Body of pancreas (tissue), 4 donors: ENCODE data around the gene TRAM2. TPM values are rescaled to one million over a fixed set of nuclear protein-coding genes. Genes with fewer than 3 reads are reported as not detected.

Experiments used
- ATAC-seq: fragments of 150-250 bp; one replicate; pipeline ENCODE4 v1.9.1; 2016
- DNase-seq, 4 donors: peaks; one replicate each; pipeline ENCODE4 v3.0.0-alpha.2; 2019
- H3K27ac ChIP-seq, 4 donors: fragments of 200-600 bp; sonication (generic); 1 replicate in 3 of 4; 2 replicates in 1 of 4; pipeline versions ENCODE4 v1.5.1 to v1.6.1; 2016 to 2019; ENCODE audit warnings: mild to moderate bottlenecking in 1 of 4, mixed read lengths in 1 of 4, moderate library complexity in 1 of 4
- H3K27me3 ChIP-seq, 2 donors: fragments of 200-600 bp; sonication (generic); one replicate each; pipeline ENCODE4 v1.6.0; 2016; ENCODE audit warnings: mild to moderate bottlenecking in 1 of 2
- H3K36me3 ChIP-seq, 2 donors: fragments of 200-600 bp; sonication (generic); replicated peaks in 1 of 2; 2 replicates each; pipeline ENCODE4 v1.5.1; 2016; ENCODE audit warnings: low read depth in 2 of 2; ENCODE audit not compliant: insufficient read depth in 1 of 2
- H3K4me1 ChIP-seq: fragments of 200-600 bp; sonication (generic); one replicate; pipeline ENCODE4 v1.6.0; 2016
- H3K4me3 ChIP-seq, 2 donors: fragments of 200-600 bp; sonication (generic); 1 replicate in 1 of 2; 2 replicates in 1 of 2; pipeline ENCODE4 v1.5.1; 2016 to 2019
- H3K9me3 ChIP-seq, 3 donors: fragments of 200-600 bp; sonication (generic); 1 replicate in 2 of 3; 2 replicates in 1 of 3; pipeline ENCODE4 v1.5.1; 2016
- POLR2A ChIP-seq, 3 donors: fragments of 450-650 bp; IDR thresholded peaks; one replicate each; pipeline ENCODE4 v1.6.1; 2016; ENCODE audit warnings: antibody characterized with exemption in 3 of 3, mild to moderate bottlenecking in 2 of 3
- WGBS, 2 donors: methylation state at CpG; one replicate each; pipeline ENCODE4 v1.1.5; 2017; 5-methylcytosine and 5-hydroxymethylcytosine counted together
- intact Hi-C: fragments of 100-400 bp; cut with DNase I; formaldehyde crosslinking; loops from one replicate; pipeline ENCODE4 v1.15.1; 2023
- total RNA-seq, 2 donors: library from RNA; depleted of rRNA; stranded (reverse); fragments of >200 nt; gene quantifications; one replicate each; pipeline ENCODE4 v1.1.0, GENCODE V29; 2016
- TF ChIP-seq, protein P1 (sequence below), 7 experiments: fragments of 450-650 bp in 4 of 7; fragments of 200-600 bp in 3 of 7; sonication (generic) in 3 of 7; IDR thresholded peaks; one replicate each; pipeline ENCODE4 v1.5.1; 2016 to 2019; ENCODE audit warnings: antibody characterized with exemption in 7 of 7

Gene TRAM2
- total RNA-seq, 2 donors from 2014 or later: 6.7 to 7.9 TPM

DNA sequence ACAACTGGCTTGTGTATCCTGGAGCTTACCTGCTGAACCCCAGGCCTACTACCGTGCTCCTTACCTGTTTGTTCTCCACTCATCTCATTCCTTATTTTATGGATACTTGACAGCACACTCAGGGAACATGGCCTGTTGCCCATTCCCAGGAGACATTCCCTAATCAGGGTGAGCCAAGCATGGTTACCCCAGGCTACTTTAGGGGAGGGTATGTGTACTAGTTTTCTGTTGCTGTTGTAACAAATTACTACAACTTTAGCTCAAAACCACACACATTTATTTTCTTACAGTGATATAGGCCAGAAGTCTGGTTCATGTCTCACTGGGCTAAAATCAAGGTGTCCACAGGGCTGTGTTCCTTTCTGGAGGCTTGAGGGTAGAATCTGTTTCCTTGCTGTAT lies 15.0 kb upstream of the TRAM2 start:
- H3K9me3 ChIP-seq: no peaks in the 10 kb centered on the region
- H3K27me3 ChIP-seq: no peaks in the 10 kb centered on the region
- DNase-seq (no peak), ATAC-seq (no peak)
- H3K36me3 ChIP-seq: no peaks in the 10 kb centered on the region
- intact Hi-C loops: loop anchor here (10.0 kb wide), 1 partner anchor 177 kb away; no protein-coding TSS in a partner anchor
- no peak overlapping the region for H3K27ac ChIP-seq
- no peak for TF ChIP-seq POLR2A (IDR thresholded peaks at IDR 0.05)
- TF ChIP-seq, protein P1, sequence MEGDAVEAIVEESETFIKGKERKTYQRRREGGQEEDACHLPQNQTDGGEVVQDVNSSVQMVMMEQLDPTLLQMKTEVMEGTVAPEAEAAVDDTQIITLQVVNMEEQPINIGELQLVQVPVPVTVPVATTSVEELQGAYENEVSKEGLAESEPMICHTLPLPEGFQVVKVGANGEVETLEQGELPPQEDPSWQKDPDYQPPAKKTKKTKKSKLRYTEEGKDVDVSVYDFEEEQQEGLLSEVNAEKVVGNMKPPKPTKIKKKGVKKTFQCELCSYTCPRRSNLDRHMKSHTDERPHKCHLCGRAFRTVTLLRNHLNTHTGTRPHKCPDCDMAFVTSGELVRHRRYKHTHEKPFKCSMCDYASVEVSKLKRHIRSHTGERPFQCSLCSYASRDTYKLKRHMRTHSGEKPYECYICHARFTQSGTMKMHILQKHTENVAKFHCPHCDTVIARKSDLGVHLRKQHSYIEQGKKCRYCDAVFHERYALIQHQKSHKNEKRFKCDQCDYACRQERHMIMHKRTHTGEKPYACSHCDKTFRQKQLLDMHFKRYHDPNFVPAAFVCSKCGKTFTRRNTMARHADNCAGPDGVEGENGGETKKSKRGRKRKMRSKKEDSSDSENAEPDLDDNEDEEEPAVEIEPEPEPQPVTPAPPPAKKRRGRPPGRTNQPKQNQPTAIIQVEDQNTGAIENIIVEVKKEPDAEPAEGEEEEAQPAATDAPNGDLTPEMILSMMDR (IDR thresholded peaks at IDR 0.05): no peak
- 67 to 80% methylated on average over 1 of the region's 1 CpG for WGBS, 2 donors
- no peak overlapping the region for H3K4me3 ChIP-seq
- peaks cover 8% of the 10 kb centered on the region for H3K4me1 ChIP-seq

GRCh38 chr6:52590152-52590891 lies 13.5 kb upstream of the TRAM2 start:
- intact Hi-C loops: loop anchor here (10.0 kb wide), 1 partner anchor 176 kb away; no protein-coding TSS in a partner anchor

GRCh38 chr6:52588710-52589091 lies 11.8 kb upstream of the TRAM2 start:
- intact Hi-C loops: no loop called here

More at GRCh38 chr6:52590152-52590891, 13.5 kb upstream of the TRAM2 start:
- Histone ChIP-seq H3K27me3 (no peaks in the 10 kb centered on the region), H3K4me3 (no peak overlapping the region), H3K27ac (no peak overlapping the region), H3K9me3 (no peaks in the 10 kb centered on the region), H3K36me3 (no peaks in the 10 kb centered on the region), H3K4me1 (peaks cover 8% of the 10 kb centered on the region)
- WGBS, 2 donors: 50 to 71% methylated on average over 2 to 5 of the region's 5 CpGs
- TF ChIP-seq, protein P1 (IDR thresholded peaks at IDR 0.05): peak in 1 of 7 experiments; percentile 6
- TF ChIP-seq POLR2A (IDR thresholded peaks at IDR 0.05): no peak
- DNase-seq (peak; percentile 41 to 73 (median 57)), ATAC-seq (peak; percentile 56)

GRCh38 chr6:52588087-52588709 lies 11.3 kb upstream of the TRAM2 start:
- ATAC-seq: no peak
- intact Hi-C loops: no loop called here
- Histone ChIP-seq H3K27ac (no peak overlapping the region), H3K9me3 (no peaks in the 10 kb centered on the region), H3K4me3 (no peak overlapping the region), H3K27me3 (no peaks in the 10 kb centered on the region), H3K4me1 (peaks cover 8% of the 10 kb centered on the region), H3K36me3 (no peaks in the 10 kb centered on the region)
- WGBS, 2 donors: 70 to 75% methylated on average over 8 of the region's 8 CpGs
- TF ChIP-seq, protein P1 (IDR thresholded peaks at IDR 0.05): no peak
- no peak for TF ChIP-seq POLR2A (IDR thresholded peaks at IDR 0.05)
- DNase-seq: no peak

More at GRCh38 chr6:52588710-52589091, 11.8 kb upstream of the TRAM2 start:
- DNase-seq: no peak
- H3K27me3 ChIP-seq: no peaks in the 10 kb centered on the region
- ATAC-seq: no peak
- no peak overlapping the region for H3K27ac ChIP-seq
- no peaks in the 10 kb centered on the region for H3K36me3 ChIP-seq
- no peak overlapping the region for H3K4me3 ChIP-seq
- H3K4me1 ChIP-seq: peaks cover 8% of the 10 kb centered on the region
- TF ChIP-seq POLR2A (IDR thresholded peaks at IDR 0.05): no peak
- TF ChIP-seq, protein P1 (IDR thresholded peaks at IDR 0.05): no peak
- 60 to 80% methylated on average over 1 of the region's 1 CpG for WGBS, 2 donors
- no peaks in the 10 kb centered on the region for H3K9me3 ChIP-seq
